HEK293 (cell line): ENCODE data around the gene TM9SF1.
A peak's percentile ranks its signal among the peaks of the same experiment; 100 is the strongest.

Experiments used
- CTCF ChIA-PET: fragments of 350-600 bp; formaldehyde crosslinking; extraction: SDS; loops from one replicate; lab custom pipeline; 2021; ENCODE audit warnings: antibody characterized with exemption; lab: Yijun Ruan, JAX
- POLR2A ChIA-PET: fragments of 300-600 bp; formaldehyde crosslinking; extraction: SDS; loops from one replicate; lab custom pipeline; 2020; ENCODE audit warnings: antibody characterized with exemption, inconsistent platforms; lab: Yijun Ruan, JAX
- H3K27ac ChIP-seq: fragments of 200-500 bp; sonication (Bioruptor generic); 2 replicates; pipeline ENCODE4 v1.5.1; 2014; ENCODE audit warnings: low read depth, low read length, control low read depth, inconsistent platforms; ENCODE audit errors: extremely low read depth
- H3K36me3 ChIP-seq, 2 experiments: fragments of 200-500 bp in 1 of 2; sonication (Bioruptor generic) in 1 of 2; 1 replicate in 1 of 2; 2 replicates in 1 of 2; pipeline ENCODE4 v1.5.1; 2014 to 2017; ENCODE audit warnings: inconsistent platforms in 2 of 2, low read length in 2 of 2; ENCODE audit not compliant: control insufficient read depth in 2 of 2, insufficient read depth in 1 of 2
- H3K4me1 ChIP-seq: fragments of 200-500 bp; sonication (Bioruptor generic); 2 replicates; pipeline ENCODE4 v1.5.1; 2014; ENCODE audit warnings: mild to moderate bottlenecking, low read length, inconsistent platforms; ENCODE audit not compliant: control insufficient read depth, insufficient read depth
- H3K4me3 ChIP-seq: 2 replicates; pipeline ENCODE4 v1.5.1; 2011; ENCODE audit warnings: low read depth, mild to moderate bottlenecking, control low read depth, low read length, moderate library complexity
- H3K9me3 ChIP-seq: fragments of 200-500 bp; sonication (Bioruptor generic); 2 replicates; pipeline ENCODE4 v1.5.1; 2014; ENCODE audit warnings: low read depth, low read length, inconsistent platforms; ENCODE audit not compliant: control insufficient read depth, insufficient read depth
- BCL11B ChIP-seq: fragments of 450-650 bp; formaldehyde crosslinking; IDR thresholded peaks from 2 replicates; pipeline ENCODE4 v1.5.1; 2016; ENCODE audit warnings: low read depth, missing biosample characterization, missing genetic modification characterization
- GLI2 ChIP-seq: fragments of 450-650 bp; formaldehyde crosslinking; IDR thresholded peaks from 2 replicates; pipeline ENCODE4; 2017; ENCODE audit warnings: missing biosample characterization, missing genetic modification characterization, low read depth, borderline replicate concordance
- IKZF3 ChIP-seq: fragments of 450-650 bp; IDR thresholded peaks from 2 replicates; pipeline ENCODE4 v1.5.0; 2018; ENCODE audit warnings: missing biosample characterization, mild to moderate bottlenecking, missing genetic modification characterization, moderate library complexity
- KLF10 ChIP-seq: fragments of 450-650 bp; IDR thresholded peaks from 2 replicates; pipeline ENCODE4 v1.5.1; 2018; ENCODE audit warnings: missing biosample characterization, mild to moderate bottlenecking, missing genetic modification characterization
- KLF9 ChIP-seq: fragments of 450-650 bp; formaldehyde crosslinking; IDR thresholded peaks from 2 replicates; pipeline ENCODE4 v1.5.1; 2016; ENCODE audit warnings: missing biosample characterization, missing genetic modification characterization, low read depth
- RBAK ChIP-seq: fragments of 450-650 bp; formaldehyde crosslinking; IDR thresholded peaks from 2 replicates; pipeline ENCODE4 v1.5.1; 2016; ENCODE audit warnings: missing biosample characterization, missing genetic modification characterization
- SALL2 ChIP-seq: fragments of 450-650 bp; formaldehyde crosslinking; IDR thresholded peaks from 2 replicates; pipeline ENCODE4 v1.5.0; 2017; ENCODE audit warnings: missing biosample characterization, mild to moderate bottlenecking, missing genetic modification characterization, borderline replicate concordance
- SCRT2 ChIP-seq: fragments of 450-650 bp; formaldehyde crosslinking; IDR thresholded peaks from 2 replicates; pipeline ENCODE4 v1.5.1; 2016; ENCODE audit warnings: missing biosample characterization, missing genetic modification characterization
- ZBTB21 ChIP-seq: fragments of 450-650 bp; formaldehyde crosslinking; IDR thresholded peaks from 2 replicates; pipeline ENCODE4 v1.5.1; 2017; ENCODE audit warnings: missing biosample characterization, missing genetic modification characterization
- ZBTB7A ChIP-seq: fragments of 450-650 bp; formaldehyde crosslinking; IDR thresholded peaks from 2 replicates; pipeline ENCODE4 v1.5.1; 2016; ENCODE audit warnings: low read depth, missing biosample characterization, missing genetic modification characterization
- ZBTB8A ChIP-seq: fragments of 450-650 bp; formaldehyde crosslinking; IDR thresholded peaks from 2 replicates; pipeline ENCODE4 v1.5.1; 2016; ENCODE audit warnings: missing biosample characterization, missing genetic modification characterization
- ZEB2 ChIP-seq: fragments of 450-650 bp; formaldehyde crosslinking; IDR thresholded peaks from 2 replicates; pipeline ENCODE4 v1.5.1; 2016; ENCODE audit warnings: missing biosample characterization, missing genetic modification characterization
- ZNF10 ChIP-seq: fragments of 450-650 bp; formaldehyde crosslinking; IDR thresholded peaks from 2 replicates; pipeline ENCODE4 v1.5.1; 2017; ENCODE audit warnings: missing biosample characterization, missing genetic modification characterization
- ZNF121 ChIP-seq: fragments of 450-650 bp; formaldehyde crosslinking; IDR thresholded peaks from 2 replicates; pipeline ENCODE4 v1.5.1; 2016; ENCODE audit warnings: missing biosample characterization, missing genetic modification characterization
- ZNF169 ChIP-seq: fragments of 450-650 bp; formaldehyde crosslinking; IDR thresholded peaks from 2 replicates; pipeline ENCODE4 v1.5.1; 2016; ENCODE audit warnings: missing biosample characterization, missing genetic modification characterization
- ZNF341 ChIP-seq: fragments of 450-650 bp; formaldehyde crosslinking; IDR thresholded peaks from 2 replicates; pipeline ENCODE4; 2016; ENCODE audit warnings: low read depth, missing biosample characterization, missing genetic modification characterization
- ZNF37A ChIP-seq: fragments of 450-650 bp; IDR thresholded peaks from 2 replicates; pipeline ENCODE4 v1.5.1; 2018; ENCODE audit warnings: missing biosample characterization, missing genetic modification characterization
- ZNF404 ChIP-seq: fragments of 450-650 bp; formaldehyde crosslinking; IDR thresholded peaks from 2 replicates; pipeline ENCODE4 v1.5.1; 2017; ENCODE audit warnings: missing biosample characterization, missing genetic modification characterization
- ZNF433 ChIP-seq: fragments of 450-650 bp; formaldehyde crosslinking; IDR thresholded peaks from 2 replicates; pipeline ENCODE4 v1.5.1; 2016; ENCODE audit warnings: missing biosample characterization, missing genetic modification characterization, low read depth
- ZNF544 ChIP-seq: fragments of 450-650 bp; formaldehyde crosslinking; IDR thresholded peaks from 2 replicates; pipeline ENCODE4 v1.5.0; 2017; ENCODE audit warnings: missing biosample characterization, missing genetic modification characterization
- ZNF548 ChIP-seq: fragments of 450-650 bp; formaldehyde crosslinking; IDR thresholded peaks from 2 replicates; pipeline ENCODE4 v1.5.1; 2016; ENCODE audit warnings: missing biosample characterization, missing genetic modification characterization
- ZNF610 ChIP-seq: fragments of 450-650 bp; formaldehyde crosslinking; IDR thresholded peaks from 2 replicates; pipeline ENCODE4 v1.5.1; 2016; ENCODE audit warnings: missing biosample characterization, missing genetic modification characterization, borderline replicate concordance
- ZNF658 ChIP-seq: fragments of 450-650 bp; formaldehyde crosslinking; IDR thresholded peaks from 2 replicates; pipeline ENCODE4; 2016; ENCODE audit warnings: missing biosample characterization, missing genetic modification characterization
- ZNF660 ChIP-seq: fragments of 450-650 bp; IDR thresholded peaks from 2 replicates; pipeline ENCODE4 v1.5.1; 2018; ENCODE audit warnings: missing biosample characterization, mild to moderate bottlenecking, missing genetic modification characterization
- ZNF670 ChIP-seq: fragments of 450-650 bp; formaldehyde crosslinking; IDR thresholded peaks from 2 replicates; pipeline ENCODE4 v1.5.1; 2016; ENCODE audit warnings: missing biosample characterization, missing genetic modification characterization, low read depth
- ZSCAN16 ChIP-seq: fragments of 450-650 bp; formaldehyde crosslinking; IDR thresholded peaks from 2 replicates; pipeline ENCODE4 v1.5.1; 2016; ENCODE audit warnings: missing biosample characterization, missing genetic modification characterization
- ZSCAN30 ChIP-seq: fragments of 450-650 bp; IDR thresholded peaks from 2 replicates; pipeline ENCODE4 v1.5.1; 2018; ENCODE audit warnings: missing biosample characterization, mild to moderate bottlenecking, missing genetic modification characterization, moderate library complexity
- TF ChIP-seq, protein P1 (sequence below): fragments of 450-650 bp; IDR thresholded peaks from 2 replicates; pipeline ENCODE4 v1.5.1; 2018; ENCODE audit warnings: missing biosample characterization, missing genetic modification characterization
- TF ChIP-seq, protein P2 (sequence below): fragments of 450-650 bp; formaldehyde crosslinking; IDR thresholded peaks from 2 replicates; pipeline ENCODE4 v1.5.1; 2016; ENCODE audit warnings: missing biosample characterization, missing genetic modification characterization
- TF ChIP-seq, protein P3 (sequence below): fragments of 450-650 bp; formaldehyde crosslinking; IDR thresholded peaks from 2 replicates; pipeline ENCODE4 v1.5.1; 2017; ENCODE audit warnings: missing biosample characterization, missing genetic modification characterization

TM9SF1 gene

DNA sequence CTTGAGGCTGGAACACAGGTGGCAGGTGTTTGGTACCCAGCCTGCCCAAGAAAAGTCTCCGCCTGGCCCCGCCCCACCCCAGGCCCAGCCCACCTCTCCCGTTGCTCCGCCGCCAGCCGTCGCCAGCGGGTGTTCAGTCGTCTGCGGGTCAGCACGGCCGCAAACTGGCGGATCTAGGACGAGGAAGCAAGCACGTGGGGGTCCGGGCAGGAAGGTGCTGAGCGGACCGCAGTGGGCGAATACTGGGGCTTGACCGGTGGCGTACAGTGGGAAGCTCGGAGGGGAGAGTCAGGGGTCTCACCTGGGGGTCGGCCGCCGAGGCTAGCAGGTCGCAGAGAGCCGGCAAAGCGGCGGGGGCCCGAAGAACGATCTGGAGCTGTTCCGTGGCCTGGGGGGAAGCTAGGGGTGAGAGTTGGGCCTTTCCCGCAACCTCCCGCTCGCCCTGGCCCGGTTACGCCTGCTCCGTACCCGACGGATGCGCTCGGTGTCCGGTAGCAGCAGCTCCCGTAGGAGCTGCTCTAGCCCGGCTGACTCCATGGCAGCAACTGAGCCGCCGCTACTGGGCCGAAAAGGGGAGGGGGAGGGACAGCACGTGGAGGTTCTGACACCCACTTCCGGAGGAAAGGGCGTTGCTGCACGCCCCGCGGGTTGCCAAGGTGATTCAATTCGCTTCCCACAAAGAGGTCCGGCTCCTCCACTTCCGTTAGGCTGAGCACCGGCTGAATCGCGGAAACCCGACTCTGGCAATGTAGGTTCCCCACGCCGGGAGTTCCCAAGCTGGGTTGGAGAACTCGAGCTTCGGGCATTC, 6.8 kb downstream of the TM9SF1 start, which contains the start of gene IPO4 (continued):
- peak; percentile 87 for TF ChIP-seq ZSCAN30 (tag by site-specific recombination)
- TF ChIP-seq SCRT2 (tag by site-specific recombination) = no peak
- TF ChIP-seq GLI2 (tag by site-specific recombination) = no peak; the same call in 1 of the 2 replicates
- TF ChIP-seq SALL2 (tag by site-specific recombination) = 0 out of 2 replicates have a peak, but pooled peaks have one; percentile 77
- TF ChIP-seq BCL11B (tag by site-specific recombination) = no peak
- TF ChIP-seq KLF9 (tag by site-specific recombination) = peak; percentile 93
- TF ChIP-seq, protein P1, sequence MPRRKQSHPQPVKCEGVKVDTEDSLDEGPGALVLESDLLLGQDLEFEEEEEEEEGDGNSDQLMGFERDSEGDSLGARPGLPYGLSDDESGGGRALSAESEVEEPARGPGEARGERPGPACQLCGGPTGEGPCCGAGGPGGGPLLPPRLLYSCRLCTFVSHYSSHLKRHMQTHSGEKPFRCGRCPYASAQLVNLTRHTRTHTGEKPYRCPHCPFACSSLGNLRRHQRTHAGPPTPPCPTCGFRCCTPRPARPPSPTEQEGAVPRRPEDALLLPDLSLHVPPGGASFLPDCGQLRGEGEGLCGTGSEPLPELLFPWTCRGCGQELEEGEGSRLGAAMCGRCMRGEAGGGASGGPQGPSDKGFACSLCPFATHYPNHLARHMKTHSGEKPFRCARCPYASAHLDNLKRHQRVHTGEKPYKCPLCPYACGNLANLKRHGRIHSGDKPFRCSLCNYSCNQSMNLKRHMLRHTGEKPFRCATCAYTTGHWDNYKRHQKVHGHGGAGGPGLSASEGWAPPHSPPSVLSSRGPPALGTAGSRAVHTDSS (tag by site-specific recombination) = peak; percentile 63
- no peak for TF ChIP-seq ZNF404
- peak; percentile 98 for TF ChIP-seq ZNF660 (tag by site-specific recombination)
- TF ChIP-seq ZNF544 (tag by site-specific recombination) = no peak
- no peak for TF ChIP-seq ZNF658 (tag by site-specific recombination)
- peak; percentile 49; the same call in 1 of the 2 replicates for TF ChIP-seq ZBTB21 (tag by site-specific recombination)
- 0 out of 2 replicates have a peak, but pooled peaks have one; percentile 11 for TF ChIP-seq ZNF121 (tag by site-specific recombination)
- TF ChIP-seq, protein P2, sequence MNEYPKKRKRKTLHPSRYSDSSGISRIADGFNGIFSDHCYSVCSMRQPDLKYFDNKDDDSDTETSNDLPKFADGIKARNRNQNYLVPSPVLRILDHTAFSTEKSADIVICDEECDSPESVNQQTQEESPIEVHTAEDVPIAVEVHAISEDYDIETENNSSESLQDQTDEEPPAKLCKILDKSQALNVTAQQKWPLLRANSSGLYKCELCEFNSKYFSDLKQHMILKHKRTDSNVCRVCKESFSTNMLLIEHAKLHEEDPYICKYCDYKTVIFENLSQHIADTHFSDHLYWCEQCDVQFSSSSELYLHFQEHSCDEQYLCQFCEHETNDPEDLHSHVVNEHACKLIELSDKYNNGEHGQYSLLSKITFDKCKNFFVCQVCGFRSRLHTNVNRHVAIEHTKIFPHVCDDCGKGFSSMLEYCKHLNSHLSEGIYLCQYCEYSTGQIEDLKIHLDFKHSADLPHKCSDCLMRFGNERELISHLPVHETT (tag by site-specific recombination) = peak; percentile 99

DNA sequence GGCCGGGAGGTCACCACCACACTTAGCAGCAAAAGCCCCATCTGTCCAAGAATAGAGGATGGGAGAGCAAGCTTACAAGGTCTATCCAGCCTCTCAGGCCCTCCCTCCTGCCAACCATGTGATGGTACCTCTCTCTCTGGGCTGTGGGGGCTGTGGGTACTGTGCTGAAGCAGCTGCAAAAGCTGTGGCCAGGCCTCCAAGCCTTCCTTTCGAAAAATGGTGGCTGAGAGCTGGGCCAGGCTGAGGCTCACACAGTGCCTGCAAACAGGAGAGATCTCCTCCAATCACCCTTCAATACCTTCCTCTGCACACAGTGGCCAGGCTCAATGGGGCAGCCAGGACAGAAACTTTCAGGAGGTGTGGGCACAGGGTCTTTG, 7.7 kb downstream of the TM9SF1 start:
- POLR2A ChIA-PET = interaction anchor here (1.0 to 2.0 kb wide), 3 partner anchors 8 to 51 kb away, joined by 4 to 10 read pairs (median 5); partner anchors contain the start of genes CHMP4A, PSME1 and TM9SF1
- no peak overlapping the region for H3K27ac ChIP-seq
- CTCF ChIA-PET = interaction anchor here (0.6 to 3.0 kb wide), 2 partner anchors 26 to 211 kb away, joined by 3 to 12 read pairs; partner anchors contain the start of gene IRF9

DNA sequence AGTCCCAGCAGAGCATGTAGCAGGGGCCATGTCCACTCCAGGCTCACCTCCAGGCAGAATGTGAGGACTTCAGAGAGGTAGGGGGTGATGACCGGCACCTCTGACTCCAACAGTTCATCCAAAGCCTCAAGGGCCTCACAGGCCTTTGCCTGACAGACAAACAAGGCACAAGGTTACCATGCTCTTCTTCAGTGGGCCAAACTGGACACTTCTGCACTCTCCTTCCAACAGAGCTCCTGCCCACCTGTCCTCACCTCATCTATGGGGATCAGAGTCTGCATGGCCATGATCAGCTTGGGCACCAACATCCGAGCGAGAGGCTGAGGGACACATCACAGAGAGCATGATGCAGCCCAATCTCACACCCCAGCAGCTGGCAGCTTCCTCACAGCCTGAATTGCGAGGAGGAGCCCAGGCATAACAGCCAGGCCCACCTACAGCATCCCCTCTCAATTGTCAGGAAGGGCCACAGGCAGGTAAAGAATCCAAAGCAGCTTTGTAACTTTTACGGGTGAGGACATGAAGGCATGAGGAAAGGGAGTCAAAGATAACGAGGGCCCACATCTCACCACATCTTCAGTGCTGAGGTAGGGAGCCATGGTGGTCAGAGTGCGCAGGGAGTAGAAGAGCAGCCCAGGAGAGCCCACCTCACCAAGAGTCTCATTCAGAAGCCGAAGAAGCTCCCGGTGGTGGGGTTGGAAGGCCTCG, 8.3 kb downstream of the TM9SF1 start:
- Histone ChIP-seq H3K36me3 (peaks cover 5 to 81% of the 10 kb centered on the region in 2 experiments), H3K27ac (no peak overlapping the region), H3K9me3 (no peaks in the 10 kb centered on the region)

More for the DNA sequence above, 7.7 kb downstream of the TM9SF1 start:
- no peak for TF ChIP-seq ZNF610
- no peak for TF ChIP-seq ZNF670 (tag by site-specific recombination)
- TF ChIP-seq ZNF548 (tag by site-specific recombination) = no peak
- no peak for TF ChIP-seq ZBTB7A (tag by site-specific recombination)
- TF ChIP-seq IKZF3 = no peak
- no peak for TF ChIP-seq KLF10 (tag by site-specific recombination)
- no peak for TF ChIP-seq ZNF433 (tag by site-specific recombination)
- TF ChIP-seq ZEB2 (tag by site-specific recombination) = no peak
- TF ChIP-seq ZNF10 = no peak
- TF ChIP-seq, all 188 proteins: peak for 0
- peaks cover 7% of the 10 kb centered on the region; the same call in 1 of the 2 replicates for H3K4me1 ChIP-seq
- H3K36me3 ChIP-seq = peaks cover 6 to 81% of the 10 kb centered on the region in 2 experiments
- H3K4me3 ChIP-seq = peak overlapping the region; percentile 84; the same call in 1 of the 2 replicates
- no peaks in the 10 kb centered on the region for H3K9me3 ChIP-seq

More for the DNA sequence above, 8.3 kb downstream of the TM9SF1 start:
- POLR2A ChIA-PET = interaction anchor here (1.0 to 2.0 kb wide), 2 partner anchors 8 to 27 kb away, joined by 4 to 5 read pairs; partner anchors contain the start of genes CHMP4A and TM9SF1
- no peak for TF ChIP-seq ZBTB8A (tag by site-specific recombination)
- TF ChIP-seq SALL2 (tag by site-specific recombination) = no peak
- no peak for TF ChIP-seq ZNF169 (tag by site-specific recombination)
- TF ChIP-seq ZNF341 (tag by site-specific recombination) = no peak
- no peak for TF ChIP-seq ZNF37A
- TF ChIP-seq RBAK (tag by site-specific recombination) = no peak
- no peak for TF ChIP-seq ZSCAN16 (tag by site-specific recombination)
- TF ChIP-seq, protein P3, sequence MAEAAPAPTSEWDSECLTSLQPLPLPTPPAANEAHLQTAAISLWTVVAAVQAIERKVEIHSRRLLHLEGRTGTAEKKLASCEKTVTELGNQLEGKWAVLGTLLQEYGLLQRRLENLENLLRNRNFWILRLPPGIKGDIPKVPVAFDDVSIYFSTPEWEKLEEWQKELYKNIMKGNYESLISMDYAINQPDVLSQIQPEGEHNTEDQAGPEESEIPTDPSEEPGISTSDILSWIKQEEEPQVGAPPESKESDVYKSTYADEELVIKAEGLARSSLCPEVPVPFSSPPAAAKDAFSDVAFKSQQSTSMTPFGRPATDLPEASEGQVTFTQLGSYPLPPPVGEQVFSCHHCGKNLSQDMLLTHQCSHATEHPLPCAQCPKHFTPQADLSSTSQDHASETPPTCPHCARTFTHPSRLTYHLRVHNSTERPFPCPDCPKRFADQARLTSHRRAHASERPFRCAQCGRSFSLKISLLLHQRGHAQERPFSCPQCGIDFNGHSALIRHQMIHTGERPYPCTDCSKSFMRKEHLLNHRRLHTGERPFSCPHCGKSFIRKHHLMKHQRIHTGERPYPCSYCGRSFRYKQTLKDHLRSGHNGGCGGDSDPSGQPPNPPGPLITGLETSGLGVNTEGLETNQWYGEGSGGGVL (tag by site-specific recombination) = no peak
- TF ChIP-seq, all 188 proteins: peak for 0
- no peak overlapping the region for H3K4me3 ChIP-seq
- H3K4me1 ChIP-seq = peaks cover 7% of the 10 kb centered on the region; the same call in 1 of the 2 replicates
- CTCF ChIA-PET = interaction anchor here (0.6 to 3.0 kb wide), 2 partner anchors 26 to 211 kb away, joined by 3 to 12 read pairs; partner anchors contain the start of gene IRF9
